ENCODE results near the gene SLC11A1.

DNA sequence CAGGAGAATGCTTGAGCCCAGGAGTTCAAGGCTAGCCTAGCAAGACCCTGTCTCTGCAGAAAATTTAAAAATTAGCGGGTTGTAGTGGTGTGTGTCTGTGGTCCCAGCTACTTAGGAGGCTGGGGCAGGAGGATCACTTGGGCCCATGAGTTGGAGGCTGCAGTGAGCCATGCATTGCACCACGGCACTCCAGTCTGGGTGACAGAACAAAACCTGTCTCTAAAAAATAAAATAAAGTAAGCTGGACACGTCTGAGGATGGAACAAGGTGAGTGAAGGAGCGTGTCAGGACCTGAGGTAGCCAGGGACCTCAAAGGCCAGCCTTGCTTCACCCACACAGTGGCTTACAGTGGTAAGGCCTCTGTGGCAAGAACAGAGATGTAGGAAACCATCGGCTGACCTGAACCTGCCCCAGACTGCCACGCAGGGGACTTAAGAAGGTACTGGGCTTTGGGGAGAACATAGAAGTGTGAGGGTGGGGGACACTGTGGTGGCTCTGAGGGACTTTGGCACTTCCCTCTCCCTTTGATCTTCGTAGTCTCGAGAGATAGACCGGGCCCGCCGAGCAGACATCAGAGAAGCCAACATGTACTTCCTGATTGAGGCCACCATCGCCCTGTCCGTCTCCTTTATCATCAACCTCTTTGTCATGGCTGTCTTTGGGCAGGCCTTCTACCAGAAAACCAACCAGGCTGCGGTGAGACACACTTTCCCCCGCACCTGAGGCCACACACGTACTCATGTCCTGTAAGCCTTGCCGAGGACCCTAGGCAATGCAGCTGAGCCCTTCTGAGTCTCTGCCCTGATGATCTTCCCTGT is 7.5 kb downstream of the SLC11A1 start:
- TF ChIP-seq, protein P1, sequence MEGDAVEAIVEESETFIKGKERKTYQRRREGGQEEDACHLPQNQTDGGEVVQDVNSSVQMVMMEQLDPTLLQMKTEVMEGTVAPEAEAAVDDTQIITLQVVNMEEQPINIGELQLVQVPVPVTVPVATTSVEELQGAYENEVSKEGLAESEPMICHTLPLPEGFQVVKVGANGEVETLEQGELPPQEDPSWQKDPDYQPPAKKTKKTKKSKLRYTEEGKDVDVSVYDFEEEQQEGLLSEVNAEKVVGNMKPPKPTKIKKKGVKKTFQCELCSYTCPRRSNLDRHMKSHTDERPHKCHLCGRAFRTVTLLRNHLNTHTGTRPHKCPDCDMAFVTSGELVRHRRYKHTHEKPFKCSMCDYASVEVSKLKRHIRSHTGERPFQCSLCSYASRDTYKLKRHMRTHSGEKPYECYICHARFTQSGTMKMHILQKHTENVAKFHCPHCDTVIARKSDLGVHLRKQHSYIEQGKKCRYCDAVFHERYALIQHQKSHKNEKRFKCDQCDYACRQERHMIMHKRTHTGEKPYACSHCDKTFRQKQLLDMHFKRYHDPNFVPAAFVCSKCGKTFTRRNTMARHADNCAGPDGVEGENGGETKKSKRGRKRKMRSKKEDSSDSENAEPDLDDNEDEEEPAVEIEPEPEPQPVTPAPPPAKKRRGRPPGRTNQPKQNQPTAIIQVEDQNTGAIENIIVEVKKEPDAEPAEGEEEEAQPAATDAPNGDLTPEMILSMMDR (IDR thresholded peaks at IDR 0.05; ENCODE audit: poor library complexity): no peak
- TF ChIP-seq EZH2 (IDR thresholded peaks at IDR 0.05; ENCODE audit: borderline replicate concordance): no peak
